Measurements from ENCODE around the gene MYH9.

MYH9 gene

GRCh38 chr22:36344106-36344827 is 43.5 kb downstream of the MYH9 start:
- no peak for DNase-seq

GRCh38 chr22:36343720-36344105 is 44.1 kb downstream of the MYH9 start:
- no peak for DNase-seq

- DNase-seq = no peak
These were observed 44.6 kb downstream of the MYH9 start for GRCh38 chr22:36343070-36343719.

- no peak for DNase-seq
These were observed 46.1 kb downstream of the MYH9 start for GRCh38 chr22:36341640-36342041.

- no peak for DNase-seq
These were observed 47.1 kb downstream of the MYH9 start for GRCh38 chr22:36340621-36341020.

- peak; percentile 82 for DNase-seq
These were observed 48.3 kb downstream of the MYH9 start for GRCh38 chr22:36339171-36340065.

GRCh38 chr22:36337365-36338130 is 50.2 kb downstream of the MYH9 start:
- no peak for DNase-seq

GRCh38 chr22:36336246-36337182 is 51.3 kb downstream of the MYH9 start:
- DNase-seq = no peak

GRCh38 chr22:36335621-36336020 is 52.1 kb downstream of the MYH9 start:
- DNase-seq = no peak

- DNase-seq = peak; percentile 87
These were observed 52.8 kb downstream of the MYH9 start for GRCh38 chr22:36334821-36335603.

- no peak for DNase-seq
These were observed 53.5 kb downstream of the MYH9 start for GRCh38 chr22:36334081-36334820.

- no peak for DNase-seq
These were observed 54.1 kb downstream of the MYH9 start for GRCh38 chr22:36333644-36334043.

- DNase-seq = peak; percentile 86
These were observed 55.0 kb downstream of the MYH9 start for GRCh38 chr22:36332623-36333332.

- DNase-seq = peak; percentile 80
These were observed 55.7 kb downstream of the MYH9 start for GRCh38 chr22:36331912-36332622.

GRCh38 chr22:36331306-36331911 is 56.4 kb downstream of the MYH9 start:
- peak; percentile 98 for DNase-seq

GRCh38 chr22:36330655-36331305 is 57.0 kb downstream of the MYH9 start:
- DNase-seq = peak; percentile 90

GRCh38 chr22:36330127-36330526 is 57.6 kb downstream of the MYH9 start:
- no peak for DNase-seq
